Neutrophil (primary cell): ENCODE results near the gene CHST2.

Experiments
- H3K27ac ChIP-seq: fragments of 200-600 bp; sonication (generic); 2 replicates; pipeline ENCODE4 v1.5.1; 2016; ENCODE audit warnings: mild to moderate bottlenecking, moderate library complexity
- H3K27me3 ChIP-seq: fragments of 200-600 bp; sonication (generic); 2 replicates; pipeline ENCODE4 v1.6.0; 2016; ENCODE audit warnings: mild to moderate bottlenecking
- H3K36me3 ChIP-seq: fragments of 200-600 bp; sonication (generic); 2 replicates; pipeline ENCODE4 v1.5.1; 2017
- H3K4me1 ChIP-seq, 2 experiments: fragments of 200-600 bp in 1 of 2; sonication (generic) in 1 of 2; 1 replicate in 1 of 2; 2 replicates in 1 of 2; pipeline versions ENCODE4 v1.5.1 to v1.6.1; 2013 to 2016; ENCODE audit warnings: low read depth in 1 of 2, low read length in 1 of 2, mild to moderate bottlenecking in 1 of 2, moderate library complexity in 1 of 2; ENCODE audit not compliant: control insufficient read depth in 1 of 2, insufficient read depth in 1 of 2
- H3K4me3 ChIP-seq, 2 experiments: fragments of 200-600 bp in 1 of 2; sonication (generic) in 1 of 2; 1 replicate in 1 of 2; 2 replicates in 1 of 2; pipeline ENCODE4 v1.5.1; 2013 to 2016; ENCODE audit warnings: low read depth in 1 of 2, low read length in 1 of 2, mild to moderate bottlenecking in 1 of 2, moderate library complexity in 1 of 2
- H3K9me3 ChIP-seq: fragments of 200-600 bp; sonication (generic); 2 replicates; pipeline ENCODE4 v1.5.1; 2016
- TF ChIP-seq, protein P1 (sequence below): fragments of 200-600 bp; sonication (generic); IDR thresholded peaks from 2 replicates; pipeline ENCODE4 v1.5.1; 2016; ENCODE audit warnings: antibody characterized with exemption

CHST2 gene

DNA sequence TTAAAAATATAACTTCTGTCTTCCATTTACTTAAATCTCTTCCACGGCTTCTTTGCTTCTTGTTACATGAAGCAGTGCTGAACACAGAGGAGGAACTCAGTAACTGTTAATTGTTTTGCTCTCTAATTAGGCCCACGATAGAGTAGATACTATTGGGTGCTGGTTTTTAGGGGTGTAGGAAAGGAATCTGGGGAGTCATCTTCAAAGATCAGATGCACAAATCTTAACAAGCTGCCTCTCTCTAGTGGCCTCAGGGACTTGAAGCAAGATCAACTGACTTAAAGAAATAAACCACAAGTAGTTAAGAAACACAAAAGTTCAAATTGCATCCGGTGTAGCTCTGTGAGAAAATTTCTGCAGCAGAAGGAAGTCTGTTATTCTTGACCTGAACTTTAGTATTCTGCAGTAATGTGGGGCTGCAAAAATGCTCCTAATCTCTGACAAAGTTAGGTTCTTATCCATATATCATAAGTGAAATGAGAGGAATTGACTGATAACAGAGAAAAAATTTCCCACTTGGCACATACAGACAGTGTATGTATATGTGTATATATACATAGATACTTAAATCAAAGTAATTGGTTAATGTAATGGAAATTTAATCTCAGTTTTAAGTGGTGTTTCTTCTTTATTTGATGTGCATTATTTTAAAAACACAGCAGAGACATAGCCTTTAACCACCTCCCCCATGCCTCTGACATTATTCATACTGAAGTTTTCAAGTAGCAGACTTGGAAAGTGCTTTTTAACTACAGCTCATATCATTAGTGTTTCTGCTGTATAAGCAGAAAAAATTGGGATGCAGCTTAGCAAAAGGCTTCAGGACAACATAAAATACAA is 51.8 kb downstream of the CHST2 start:
- TF ChIP-seq, protein P1, sequence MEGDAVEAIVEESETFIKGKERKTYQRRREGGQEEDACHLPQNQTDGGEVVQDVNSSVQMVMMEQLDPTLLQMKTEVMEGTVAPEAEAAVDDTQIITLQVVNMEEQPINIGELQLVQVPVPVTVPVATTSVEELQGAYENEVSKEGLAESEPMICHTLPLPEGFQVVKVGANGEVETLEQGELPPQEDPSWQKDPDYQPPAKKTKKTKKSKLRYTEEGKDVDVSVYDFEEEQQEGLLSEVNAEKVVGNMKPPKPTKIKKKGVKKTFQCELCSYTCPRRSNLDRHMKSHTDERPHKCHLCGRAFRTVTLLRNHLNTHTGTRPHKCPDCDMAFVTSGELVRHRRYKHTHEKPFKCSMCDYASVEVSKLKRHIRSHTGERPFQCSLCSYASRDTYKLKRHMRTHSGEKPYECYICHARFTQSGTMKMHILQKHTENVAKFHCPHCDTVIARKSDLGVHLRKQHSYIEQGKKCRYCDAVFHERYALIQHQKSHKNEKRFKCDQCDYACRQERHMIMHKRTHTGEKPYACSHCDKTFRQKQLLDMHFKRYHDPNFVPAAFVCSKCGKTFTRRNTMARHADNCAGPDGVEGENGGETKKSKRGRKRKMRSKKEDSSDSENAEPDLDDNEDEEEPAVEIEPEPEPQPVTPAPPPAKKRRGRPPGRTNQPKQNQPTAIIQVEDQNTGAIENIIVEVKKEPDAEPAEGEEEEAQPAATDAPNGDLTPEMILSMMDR = no peak
- Histone ChIP-seq H3K27me3 (no peaks in the 10 kb centered on the region), H3K9me3 (no peaks in the 10 kb centered on the region), H3K27ac (peak overlapping the region; percentile 81), H3K4me1 (peaks cover 67 to 71% of the 10 kb centered on the region in 2 experiments), H3K4me3 (peak overlapping the region; percentile 3 to 27), H3K36me3 (no peaks in the 10 kb centered on the region)

DNA sequence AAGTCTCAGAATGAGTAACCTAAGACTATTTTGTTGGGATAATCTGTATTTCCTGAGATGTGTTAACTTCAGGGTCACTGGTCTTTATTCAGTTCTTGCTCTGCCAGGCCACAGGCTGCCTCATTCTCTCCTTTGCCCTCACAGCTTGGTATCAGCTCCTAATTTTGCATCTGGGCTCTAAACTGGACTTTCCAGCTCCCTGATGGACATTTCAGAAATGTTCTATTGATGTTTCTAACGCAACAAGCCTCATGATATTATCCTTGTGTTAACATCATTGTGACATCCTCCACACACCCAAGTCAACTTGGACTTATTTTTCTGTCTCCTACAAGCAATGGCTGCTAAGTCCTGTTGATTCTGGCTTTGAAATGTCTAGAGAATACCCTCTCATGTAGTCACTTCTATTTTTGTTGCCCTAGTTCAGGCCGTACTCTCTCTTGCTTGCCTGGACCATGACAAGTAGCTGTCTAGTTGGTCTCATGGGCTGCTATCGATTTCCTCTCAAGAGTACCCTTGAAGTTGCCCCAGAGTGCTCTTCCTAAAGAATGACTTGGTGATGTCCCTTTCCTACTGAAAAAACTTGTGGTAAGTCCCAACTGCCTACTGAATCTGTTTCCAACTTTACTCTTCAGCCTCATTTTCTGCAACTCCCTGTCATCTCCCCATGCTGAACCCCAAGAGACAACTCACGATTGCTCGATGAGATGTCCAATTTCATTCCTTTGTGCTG is 52.7 kb downstream of the CHST2 start:
- Histone ChIP-seq H3K4me3 (no peak overlapping the region), H3K27ac (peak overlapping the region; percentile 81), H3K36me3 (no peaks in the 10 kb centered on the region), H3K27me3 (no peaks in the 10 kb centered on the region), H3K9me3 (no peaks in the 10 kb centered on the region), H3K4me1 (peaks cover 60 to 63% of the 10 kb centered on the region in 2 experiments)
- TF ChIP-seq, protein P1 = no peak

DNA sequence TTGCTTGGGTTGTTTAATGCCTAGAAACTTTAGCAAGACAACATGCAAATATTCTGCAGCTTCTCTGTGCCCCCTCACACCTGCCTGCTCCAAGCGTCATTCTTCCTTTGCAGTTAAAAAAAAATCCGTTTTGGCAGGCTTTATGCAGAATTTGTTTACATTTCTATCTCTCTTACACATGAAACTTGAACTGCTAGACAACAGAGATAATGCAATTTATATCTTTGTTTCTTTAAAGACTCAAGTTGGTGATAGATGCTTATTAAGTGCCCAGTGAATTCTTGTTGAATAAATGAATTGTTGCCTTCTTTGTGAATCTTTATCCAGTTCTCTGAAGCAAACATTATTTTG is 53.2 kb downstream of the CHST2 start:
- Histone ChIP-seq H3K27ac (no peak overlapping the region), H3K4me1 (peaks cover 54 to 57% of the 10 kb centered on the region in 2 experiments), H3K9me3 (no peaks in the 10 kb centered on the region), H3K27me3 (no peaks in the 10 kb centered on the region), H3K36me3 (no peaks in the 10 kb centered on the region), H3K4me3 (no peak overlapping the region)
- TF ChIP-seq, protein P1 = no peak

DNA sequence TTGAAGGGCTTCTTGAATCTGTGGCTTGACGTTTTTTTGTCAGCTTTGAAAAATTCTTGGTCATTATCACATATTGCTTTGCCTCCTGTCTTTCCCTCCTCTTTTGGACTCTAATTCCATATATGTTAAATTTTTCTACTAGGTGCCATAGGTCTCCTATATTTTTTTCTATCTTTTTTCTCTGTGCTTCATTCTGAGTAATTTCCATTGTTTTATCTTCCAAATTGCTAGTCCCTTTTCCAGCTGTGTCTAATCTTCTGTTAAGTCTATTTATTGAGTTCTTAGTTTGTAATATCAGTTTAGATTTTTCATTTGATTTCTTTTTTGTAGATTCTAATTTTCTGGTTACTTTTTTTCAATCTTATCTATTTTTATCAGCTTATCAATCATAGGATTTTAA is 53.7 kb downstream of the CHST2 start:
- Histone ChIP-seq H3K9me3 (no peaks in the 10 kb centered on the region), H3K27me3 (no peaks in the 10 kb centered on the region), H3K4me3 (no peak overlapping the region), H3K36me3 (no peaks in the 10 kb centered on the region), H3K27ac (no peak overlapping the region), H3K4me1 (peaks cover 50 to 52% of the 10 kb centered on the region in 2 experiments)
- TF ChIP-seq, protein P1 = no peak
